CMK (cell line): Measurements from ENCODE around the gene ILDR1.

ENCODE experiments used
- DNase-seq: peaks from one replicate; pipeline ENCODE4 v3.0.0-alpha.2; 2010; ENCODE audit warnings: low read depth

Gene ILDR1

GRCh38 chr3:121992601-121993560 is 29.2 kb downstream of the ILDR1 start:
- no peak for DNase-seq

GRCh38 chr3:121989943-121990342 is 32.1 kb downstream of the ILDR1 start:
- no peak for DNase-seq

- no peak for DNase-seq
Observed at GRCh38 chr3:121988146-121988545, 33.9 kb downstream of the ILDR1 start.

- DNase-seq: no peak
Observed at GRCh38 chr3:121985846-121986245, 36.2 kb downstream of the ILDR1 start.

- DNase-seq: no peak
Observed at GRCh38 chr3:121981473-121981872, 40.6 kb downstream of the ILDR1 start.

- no peak for DNase-seq
Observed at GRCh38 chr3:121980450-121980796, 41.6 kb downstream of the ILDR1 start.

GRCh38 chr3:121979734-121980449 is 42.2 kb downstream of the ILDR1 start:
- DNase-seq: no peak

GRCh38 chr3:121979246-121979645 is 42.8 kb downstream of the ILDR1 start:
- no peak for DNase-seq

- DNase-seq: no peak
Observed at GRCh38 chr3:121976727-121977126, 45.3 kb downstream of the ILDR1 start.

GRCh38 chr3:121975702-121976302 is 46.2 kb downstream of the ILDR1 start:
- DNase-seq: no peak

GRCh38 chr3:121974601-121975111 is 47.4 kb downstream of the ILDR1 start:
- DNase-seq: no peak

GRCh38 chr3:121970047-121970446 is 52.0 kb downstream of the ILDR1 start:
- no peak for DNase-seq

GRCh38 chr3:121969631-121970030 is 52.4 kb downstream of the ILDR1 start:
- DNase-seq: no peak

- no peak for DNase-seq
Observed at GRCh38 chr3:121963608-121964007, 58.4 kb downstream of the ILDR1 start.

- DNase-seq: no peak
Observed at GRCh38 chr3:121962443-121962842, 59.6 kb downstream of the ILDR1 start.

GRCh38 chr3:121961283-121961682 is 60.8 kb downstream of the ILDR1 start:
- DNase-seq: no peak

- peak; percentile 7 for DNase-seq
Observed at GRCh38 chr3:121958801-121959200, 63.2 kb downstream of the ILDR1 start.

- DNase-seq: no peak
Observed at GRCh38 chr3:121957674-121958415, 64.2 kb downstream of the ILDR1 start.

GRCh38 chr3:121956363-121956762 is 65.7 kb downstream of the ILDR1 start:
- DNase-seq: no peak

- no peak for DNase-seq
Observed at GRCh38 chr3:121951291-121951919, 70.6 kb downstream of the ILDR1 start.

- no peak for DNase-seq
Observed at GRCh38 chr3:121948641-121949040, 73.4 kb downstream of the ILDR1 start.
